GM19438 (cell line): Measurements from ENCODE around the gene S100A10.

Experiments
- ATAC-seq: cut with Tn5 transposase; IDR thresholded peaks from one replicate; pipeline ENCODE4 v1.9.1; 2021; ENCODE audit warnings: low read depth; ENCODE audit not compliant: unreplicated experiment

S100A10 gene

GRCh38 chr1:151940541-151940940, 53.1 kb downstream of the S100A10 start:
- ATAC-seq = no peak

GRCh38 chr1:151939779-151940178, 53.9 kb downstream of the S100A10 start:
- no peak for ATAC-seq

- ATAC-seq = no peak
Observed at GRCh38 chr1:151939141-151939540, 54.5 kb downstream of the S100A10 start.

- ATAC-seq = no peak
Observed at GRCh38 chr1:151936653-151937052, 57.0 kb downstream of the S100A10 start.

GRCh38 chr1:151935894-151936602, 57.6 kb downstream of the S100A10 start:
- ATAC-seq = no peak

GRCh38 chr1:151935154-151935553, 58.5 kb downstream of the S100A10 start:
- ATAC-seq = no peak

- ATAC-seq = no peak
Observed at GRCh38 chr1:151934048-151934493, 59.6 kb downstream of the S100A10 start.
